Heart left ventricle (tissue), 13 donors: ENCODE data around the gene SPRY4.

Experiments
- CTCF ChIP-seq, 12 donors: fragments of 200-600 bp; sonication (generic) in 4 of 12; IDR thresholded peaks; one replicate each; pipeline versions ENCODE4 v1.5.0 to v1.8.0; 2018 to 2022; ENCODE audit warnings: antibody characterized with exemption in 12 of 12, mild to moderate bottlenecking in 5 of 12
- POLR2A ChIP-seq, 2 donors: fragments of 450-650 bp; IDR thresholded peaks; one replicate each; pipeline ENCODE4 v1.6.1; 2017; ENCODE audit warnings: antibody characterized with exemption in 2 of 2, mild to moderate bottlenecking in 2 of 2, moderate library complexity in 2 of 2
- donor health status: ischemic (EF 13 %, LVEDD 7.1; RV severe dilation, severe dysfunction).
- donor health status: DM: no; HTN: yes; CAD: no.
- donor health status: DM: no; HTN: no; CAD: no.
- donor health status: ischemic (EF 25% LVEDD 6.9; RV normal size, moderate dysfunction).
- donor health status: ischemic (EF 25% LVEDD 5.7; RV mildly dilated, moderate dysfunction).
- donor health status: ischemic (EF 35%, LVEDD 5.7; RV mildly dilated, moderate dysfunction).
- donor health status: nonischemic (EF 11% LVEDD 7.7; RV severe dilation, severe dysfunction).
- donor health status: DM: yes; HTN: yes; CAD: no.
- donor health status: PGD.
- donor health status: ischemic (EF 29% LVEDD 5.4; RV normal size, mild dysfunction).
- donor health status: nonischemic (EF 23%, LVEDD 6.1; RV moderate dilation, normal function).

GRCh38 chr5:142330026-142330425 lies 5.2 kb upstream of the SPRY4 start:
- TF ChIP-seq CTCF (IDR thresholded peaks at IDR 0.05) (no peak), POLR2A (IDR thresholded peaks at IDR 0.05) (no peak)
